ENCODE data around the gene ACOX3.

ACOX3 gene

DNA sequence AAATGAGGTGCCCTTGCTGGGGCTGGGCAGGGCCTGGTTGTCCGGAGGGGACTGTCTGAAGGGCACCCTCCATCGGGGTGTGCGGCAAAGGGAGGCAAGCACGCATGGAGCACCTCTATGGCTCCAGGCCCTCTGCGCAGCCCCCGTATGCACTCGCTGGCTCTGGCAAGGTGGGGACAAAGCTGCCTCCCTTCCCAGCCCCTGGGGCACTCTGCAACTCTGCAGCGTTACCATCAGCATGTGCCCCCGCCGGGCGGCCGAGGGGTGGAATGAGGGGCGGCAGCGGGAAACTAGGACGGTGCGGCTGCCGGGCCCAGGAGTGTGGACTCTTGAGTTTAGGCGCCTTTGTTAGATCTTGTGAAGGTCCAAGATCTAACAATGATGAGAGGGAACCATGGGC lies 26.5 kb upstream of the ACOX3 start:
- no peak for DNase-seq

DNA sequence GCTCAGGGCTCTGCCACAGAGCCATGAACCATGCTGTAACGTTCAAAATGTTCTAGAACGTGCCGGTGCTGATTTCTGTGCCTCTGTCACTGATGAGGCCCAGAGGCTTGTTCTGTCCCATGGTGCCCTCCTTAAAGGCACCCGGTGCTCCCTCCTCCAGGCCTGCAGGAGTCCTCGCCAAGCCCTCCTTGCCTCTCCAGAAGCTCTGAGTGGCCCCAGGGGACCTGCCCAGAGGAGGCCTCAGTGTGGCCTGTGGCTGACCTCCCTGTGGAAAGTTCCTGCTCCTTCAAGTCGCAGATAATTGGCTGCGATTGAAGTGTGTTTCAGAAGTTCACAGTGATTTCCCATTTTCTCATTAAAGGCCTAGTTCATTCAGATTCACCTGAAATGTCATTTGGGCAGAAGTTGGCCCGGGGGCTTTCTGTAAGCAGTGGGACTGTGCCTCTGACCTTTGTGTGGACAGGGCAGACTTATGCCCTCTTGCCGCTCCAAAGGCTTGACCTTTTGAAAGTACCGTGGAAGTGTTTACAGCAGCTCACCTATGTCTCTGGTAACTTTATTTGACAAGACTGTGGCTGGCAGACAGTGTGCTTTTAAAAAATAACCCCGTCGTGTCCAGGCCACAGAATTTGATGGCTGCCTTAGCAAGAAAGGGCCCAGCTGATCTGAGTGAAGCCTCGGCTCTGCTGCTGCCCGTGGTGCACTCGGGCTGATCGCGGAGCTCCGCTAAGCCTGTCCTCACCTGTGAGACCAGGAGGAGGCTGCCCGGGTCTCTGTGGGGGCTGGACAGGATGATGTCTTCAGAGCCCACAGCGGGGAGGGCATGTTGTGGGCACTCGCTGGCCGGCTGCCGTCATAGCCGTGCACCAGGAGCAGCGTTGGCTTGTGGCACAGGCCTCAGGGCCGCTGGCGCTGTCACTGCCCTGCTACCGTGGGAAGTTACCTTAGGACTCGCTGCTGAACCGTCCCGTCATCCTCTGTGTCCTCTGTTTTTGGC lies 25.4 kb upstream of the ACOX3 start:
- DNase-seq: no peak

DNA sequence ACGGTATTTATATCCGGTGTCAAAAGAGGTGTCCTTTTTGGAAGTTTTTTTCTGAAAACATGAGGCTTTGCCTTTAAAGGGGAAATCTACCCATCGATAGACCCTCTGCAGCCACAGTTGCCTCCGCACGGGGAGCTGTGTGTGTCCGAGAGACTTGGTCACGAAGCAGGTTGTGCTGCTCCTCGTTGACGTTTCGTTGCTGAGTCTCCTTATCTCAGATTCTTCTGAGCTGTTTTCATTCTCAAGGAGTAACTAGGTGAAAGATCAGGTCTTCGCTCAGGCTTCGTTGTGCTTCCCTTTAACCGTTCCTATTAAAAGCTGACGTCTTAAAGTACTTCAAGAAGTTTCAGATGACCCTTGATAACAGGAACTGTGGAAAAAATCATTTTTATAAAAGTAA lies 23.9 kb upstream of the ACOX3 start:
- no peak for DNase-seq

DNA sequence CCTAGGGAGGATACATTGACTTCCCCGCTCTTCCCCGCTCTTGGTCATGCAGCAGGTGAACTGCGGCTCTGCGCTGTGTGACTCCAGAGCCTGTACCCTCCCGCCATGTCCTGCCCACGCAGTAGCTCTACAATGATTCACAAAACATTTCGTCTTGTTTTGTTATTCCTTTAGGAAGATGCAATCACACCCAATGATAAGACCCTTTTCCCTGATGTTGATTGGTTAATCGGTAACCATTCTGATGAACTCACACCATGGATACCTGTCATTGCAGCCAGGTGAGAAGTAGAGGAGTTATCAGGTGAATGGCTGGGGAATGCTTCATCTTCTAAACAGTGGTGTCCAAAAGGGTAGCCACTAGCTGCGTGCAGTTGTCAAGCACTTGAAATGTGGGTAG lies 23.3 kb upstream of the ACOX3 start:
- no peak for DNase-seq

DNA sequence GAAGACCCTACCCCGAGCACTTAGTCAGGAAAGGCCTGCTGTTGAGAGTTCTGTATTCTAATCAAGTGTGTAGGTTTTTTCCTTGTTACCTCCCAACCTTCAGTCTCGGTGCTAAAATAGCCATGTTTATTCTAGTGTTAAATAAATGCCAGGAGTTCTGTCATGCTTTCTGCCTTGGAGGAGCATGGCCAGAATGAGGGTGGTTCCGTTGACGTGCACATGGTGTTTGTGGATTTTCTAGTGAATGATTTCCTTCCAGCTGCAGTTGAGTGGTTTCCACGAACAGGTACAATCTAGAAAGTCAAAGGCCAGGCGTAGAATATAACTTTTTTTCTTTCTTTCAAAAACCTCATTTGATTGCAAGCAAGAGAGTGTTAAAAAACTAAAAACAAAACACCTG lies 21.1 kb upstream of the ACOX3 start:
- DNase-seq: no peak

DNA sequence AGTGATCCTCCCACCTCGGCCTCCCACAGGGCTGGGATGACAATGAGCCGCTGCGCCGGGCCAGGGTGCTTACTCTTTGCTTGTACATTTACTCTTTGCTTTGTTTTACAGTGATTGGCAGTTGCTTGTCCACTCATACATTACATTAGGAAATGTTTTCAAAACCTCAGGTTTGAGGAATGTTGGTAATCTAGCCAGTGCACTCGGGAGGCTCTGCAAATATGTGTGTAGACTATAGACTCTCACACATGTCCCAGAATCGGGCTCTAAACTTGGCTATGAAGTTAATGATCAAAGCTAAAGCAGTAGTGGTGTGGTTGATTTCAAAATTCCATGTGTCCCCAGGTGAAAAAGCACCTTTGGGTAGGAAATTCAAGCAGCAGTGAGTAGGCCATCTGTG lies 20.6 kb upstream of the ACOX3 start:
- no peak for DNase-seq

DNA sequence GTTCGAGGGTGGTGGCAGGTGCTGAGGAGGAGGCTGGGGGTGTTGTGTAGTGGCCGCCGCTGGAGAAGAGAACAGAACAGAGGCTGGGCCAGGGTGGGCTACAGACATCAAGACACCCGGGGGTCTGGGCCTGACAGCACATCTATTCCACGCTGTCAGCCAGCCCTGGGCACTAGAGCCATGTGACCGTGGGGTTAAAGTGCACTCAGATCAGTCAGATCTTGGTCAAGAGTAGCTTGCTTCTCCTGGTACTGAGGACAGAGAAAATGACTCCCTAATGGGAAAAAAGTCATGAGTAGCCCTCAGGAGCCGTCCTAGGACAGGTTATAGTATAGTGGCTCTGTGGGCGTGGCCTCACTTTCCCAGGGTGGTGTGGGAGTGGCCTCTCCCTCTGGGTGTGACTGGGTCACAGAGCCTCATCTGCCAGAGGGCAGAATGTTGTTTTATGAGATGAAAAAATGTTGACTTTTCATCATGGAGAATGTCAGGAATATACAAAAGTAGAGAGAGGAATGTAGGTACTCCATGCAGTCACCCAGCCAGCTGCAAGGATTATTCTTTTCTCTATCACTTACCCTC lies 19.4 kb upstream of the ACOX3 start:
- no peak for DNase-seq

DNA sequence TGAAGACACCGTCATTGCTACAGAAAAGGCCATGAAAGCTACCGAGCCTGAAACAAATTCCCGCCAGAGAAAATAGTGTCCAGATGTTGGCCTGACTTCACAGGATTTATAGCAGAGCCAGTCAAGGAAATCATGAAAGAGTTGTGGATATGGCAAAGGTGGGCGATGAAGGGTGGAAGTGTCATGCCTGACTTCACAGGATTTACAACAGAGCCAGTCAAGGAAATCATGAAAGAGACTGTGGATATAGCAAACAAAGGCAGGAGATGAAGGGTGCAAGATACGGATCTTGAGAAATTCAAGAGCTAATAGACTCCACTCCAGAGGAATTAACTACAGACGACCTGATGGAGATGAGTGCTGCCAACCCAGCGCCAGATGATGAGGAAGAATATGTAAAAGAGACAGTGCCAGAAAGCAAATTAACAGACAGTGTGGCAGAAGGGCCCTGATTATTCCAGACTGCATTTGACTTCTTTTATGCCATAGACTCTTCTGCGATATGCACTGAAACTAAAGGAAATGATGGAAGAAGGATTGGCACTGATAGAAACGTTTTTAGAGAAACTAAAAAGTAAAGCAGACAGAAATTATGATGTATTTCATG lies 17.2 kb upstream of the ACOX3 start:
- DNase-seq: no peak

DNA sequence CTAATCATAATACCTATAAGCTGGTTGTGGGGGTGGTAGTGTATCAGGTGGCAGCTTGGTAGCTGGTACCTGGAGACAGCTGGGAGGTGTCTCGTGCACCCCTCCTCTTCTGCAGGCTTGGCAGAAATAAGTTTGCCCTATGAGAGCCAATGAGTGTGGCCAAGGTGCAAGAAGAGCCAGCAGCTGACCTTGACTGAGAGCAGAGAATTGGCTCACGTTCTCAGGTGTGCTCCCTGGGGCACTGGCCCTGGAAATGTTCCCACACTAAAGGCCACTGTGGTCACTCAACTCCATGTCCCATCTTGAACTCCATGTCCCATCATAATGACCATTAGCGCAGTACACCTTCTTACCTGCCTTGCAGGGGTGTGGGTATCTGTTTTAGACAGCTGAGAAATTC lies 13.4 kb upstream of the ACOX3 start:
- no peak for DNase-seq

DNA sequence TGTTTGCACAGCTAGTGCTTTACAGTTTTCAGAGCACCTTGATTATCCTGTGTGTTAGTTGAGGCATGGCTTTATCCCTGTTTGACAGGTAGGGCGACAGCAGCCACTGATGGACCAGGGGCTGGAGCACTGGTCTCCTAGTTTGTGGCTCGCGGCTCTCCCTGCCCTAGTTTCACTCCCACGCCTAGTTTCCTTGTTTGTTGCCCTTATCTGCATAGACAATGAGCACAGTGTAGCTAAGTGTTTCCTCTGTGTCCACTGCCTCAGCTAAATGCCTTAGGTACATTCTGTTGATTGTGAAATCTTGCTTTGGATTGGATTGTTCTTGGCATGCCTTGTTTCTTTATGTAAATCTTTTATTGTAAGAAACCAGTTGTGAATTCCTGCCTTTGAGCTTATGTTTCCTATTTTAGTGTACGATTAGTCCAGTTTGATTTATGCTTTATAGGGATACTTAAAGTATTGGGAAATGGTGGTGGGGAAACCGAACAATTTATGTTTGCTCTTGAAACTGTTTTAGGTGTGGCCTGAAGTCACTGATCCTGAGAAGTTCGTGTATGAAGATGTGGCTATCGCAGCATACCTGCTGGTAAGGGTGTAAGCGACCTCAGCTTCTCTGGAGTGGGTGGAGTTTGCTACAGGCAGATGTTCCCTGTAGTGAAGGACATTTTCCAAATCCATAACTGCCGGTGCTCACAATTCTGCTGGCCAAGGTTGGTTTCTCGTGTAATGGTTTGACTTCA lies 11.1 kb upstream of the ACOX3 start:
- DNase-seq: no peak

DNA sequence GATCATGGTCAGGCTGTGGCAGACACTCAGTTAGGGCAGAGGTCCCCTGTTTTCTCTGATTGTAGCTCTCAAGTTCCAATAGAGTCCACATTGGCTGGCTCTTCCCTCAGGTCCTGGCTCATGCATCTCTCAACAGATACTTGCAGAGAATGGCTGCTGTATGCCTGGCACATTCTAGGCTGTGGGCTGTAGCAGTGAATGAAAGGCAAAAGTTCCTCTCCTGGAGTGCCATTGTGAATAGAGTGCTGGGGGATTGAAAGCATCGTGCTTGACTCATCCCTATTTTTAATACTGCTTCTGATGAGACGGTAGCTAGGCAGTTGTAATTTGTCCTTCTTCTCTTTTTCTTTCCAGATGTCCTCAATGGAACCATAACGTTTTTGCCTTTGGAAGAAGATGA lies 5.6 kb upstream of the ACOX3 start:
- DNase-seq: no peak

DNA sequence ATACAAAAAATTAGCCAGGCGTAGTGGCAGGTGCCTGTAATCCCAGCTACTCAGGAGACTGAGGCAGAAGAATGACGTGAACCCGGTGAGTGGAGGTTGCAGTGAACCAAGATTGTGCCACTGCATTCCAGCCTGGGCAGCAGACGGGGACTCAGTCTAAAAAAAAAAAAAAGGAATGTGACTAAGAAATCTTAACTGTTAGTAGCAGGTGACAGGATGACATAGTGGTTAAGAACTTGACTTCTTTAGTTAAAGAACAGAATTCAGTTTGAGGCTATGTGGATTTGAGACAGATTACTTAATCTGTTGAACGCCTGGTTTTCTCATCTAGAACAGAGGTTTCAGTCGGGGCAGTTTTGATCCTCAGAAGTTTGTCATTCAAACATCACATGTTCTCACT lies 3.3 kb upstream of the ACOX3 start:
- DNase-seq: no peak

DNA sequence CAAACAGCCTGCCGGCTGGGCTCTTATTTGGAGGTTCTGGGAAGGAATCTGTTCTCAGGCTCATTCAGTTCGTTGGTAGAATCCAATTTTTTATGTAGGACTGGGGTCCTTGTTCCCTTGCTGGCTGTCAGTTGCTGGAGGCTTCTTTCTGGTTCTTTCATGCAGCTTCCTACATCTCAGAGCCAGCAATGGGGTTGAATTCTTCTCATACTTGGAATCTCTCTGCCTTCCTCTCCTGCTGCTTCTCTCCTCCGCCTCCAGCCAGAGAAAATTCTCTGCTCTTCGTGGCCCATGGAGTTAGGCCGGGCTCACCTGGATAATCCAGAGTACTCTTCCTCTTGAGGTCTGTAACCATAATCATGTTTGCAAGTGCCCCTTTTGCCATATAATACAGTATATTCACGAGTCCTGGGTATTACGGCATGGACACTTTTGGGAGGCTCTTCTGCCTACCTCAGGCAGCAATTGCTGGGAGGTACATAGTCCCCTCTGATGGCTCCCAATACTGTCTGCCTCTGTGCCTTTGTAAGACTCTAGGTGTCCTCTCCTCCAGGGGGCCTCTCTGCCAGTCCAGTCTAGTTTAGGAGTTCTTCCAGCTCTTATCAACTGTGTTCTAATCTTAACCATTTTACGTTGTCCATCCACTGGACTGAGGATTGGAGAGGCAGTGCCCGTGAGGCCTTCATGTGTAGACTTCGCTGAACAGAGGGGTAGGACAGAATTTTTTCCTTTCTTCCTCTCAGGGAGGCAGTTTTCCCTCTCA lies 2.3 kb upstream of the ACOX3 start:
- no peak for DNase-seq

DNA sequence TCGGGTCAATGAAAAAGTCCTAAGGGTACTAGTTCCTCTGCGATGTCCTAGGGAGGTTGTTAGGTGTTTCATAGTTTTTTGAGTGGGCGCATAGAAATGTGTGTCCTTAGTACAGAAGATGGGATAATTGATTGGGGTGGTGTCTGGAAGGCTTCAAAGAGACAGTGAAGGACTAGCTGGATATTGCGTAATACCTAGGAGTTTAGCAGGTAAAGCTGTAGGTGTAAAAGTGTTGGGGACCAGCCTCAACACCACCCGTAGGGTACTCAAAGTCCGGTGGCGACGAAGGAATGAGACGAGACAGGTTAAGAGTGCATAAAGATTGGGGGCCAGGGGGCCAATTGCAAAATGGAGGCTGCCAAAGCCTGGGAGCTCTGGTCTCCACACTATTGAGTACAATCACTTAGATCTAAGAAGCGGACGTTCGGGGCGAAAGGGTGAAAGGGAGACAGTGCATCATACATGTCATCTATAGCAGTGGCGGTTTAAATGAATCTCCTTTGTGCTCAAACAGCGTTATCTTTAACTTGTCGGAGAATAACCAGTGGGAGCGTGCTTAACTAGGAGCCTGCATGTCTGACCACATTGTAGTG lies 1.1 kb upstream of the ACOX3 start:
- DNase-seq: no peak

DNA sequence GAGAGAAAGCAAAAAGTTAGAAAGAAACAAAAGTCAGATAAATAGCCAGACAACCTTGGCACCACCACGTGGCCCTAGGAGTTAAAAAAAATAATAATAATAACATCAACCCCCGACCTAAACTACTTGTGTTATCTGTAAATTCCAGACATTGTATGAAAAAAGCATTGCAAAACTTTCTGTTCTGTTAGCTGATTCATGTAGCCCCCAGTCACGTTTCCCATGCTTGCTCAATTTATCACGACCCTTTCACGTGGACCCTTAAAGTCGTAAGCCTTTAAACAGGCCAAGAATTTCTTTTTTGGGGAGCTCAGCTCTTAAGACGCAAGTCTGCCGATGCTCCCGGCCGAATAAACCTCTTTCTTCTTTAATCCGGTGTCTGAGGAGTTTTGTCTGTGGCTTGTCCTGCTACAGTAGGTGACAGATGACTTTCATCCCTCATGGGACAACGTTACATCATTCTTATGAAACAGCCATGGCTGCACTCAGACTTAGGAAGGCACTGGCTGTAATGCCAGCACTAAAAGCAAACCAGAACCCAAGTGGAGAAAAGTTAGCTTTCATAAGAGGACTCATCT lies 520 bp downstream of the ACOX3 start:
- DNase-seq: no peak

DNA sequence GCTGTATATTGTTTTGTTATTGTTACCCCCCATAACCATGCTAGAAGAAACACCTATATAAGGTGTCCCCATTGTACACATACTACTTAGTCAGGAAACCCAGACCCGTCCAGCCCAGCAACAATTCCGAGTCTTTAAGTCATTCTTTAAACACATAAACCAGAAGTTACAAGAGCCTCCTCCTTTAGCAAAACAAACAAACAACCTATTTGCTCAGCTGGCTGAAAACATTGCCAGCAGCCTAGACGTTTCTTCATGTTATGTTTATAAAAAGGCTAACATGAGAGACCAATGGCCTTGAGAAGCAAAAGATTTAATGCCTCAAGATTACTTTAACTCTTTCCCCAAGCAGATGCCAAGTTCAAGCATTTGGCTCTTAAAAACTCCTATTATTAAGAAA lies 1.4 kb downstream of the ACOX3 start:
- DNase-seq: no peak

DNA sequence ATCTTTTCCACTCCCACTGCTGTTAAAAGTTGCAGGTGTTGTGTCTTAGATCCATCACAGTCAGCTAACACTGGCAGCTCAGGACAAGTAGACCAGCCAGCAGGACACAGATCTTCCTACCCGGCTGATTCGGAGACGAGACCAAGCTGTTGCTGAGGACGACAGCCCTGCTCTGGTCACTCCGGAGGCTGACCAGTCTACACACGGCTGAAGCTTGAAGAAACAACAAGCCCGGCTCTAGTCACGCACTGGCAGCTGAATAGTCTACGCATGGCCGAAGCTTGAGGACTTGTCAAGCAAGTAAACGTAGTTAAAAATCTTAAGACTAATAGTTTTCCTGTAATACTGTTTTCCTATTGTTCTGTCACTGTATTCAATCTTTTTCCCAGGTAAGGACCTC lies 1.8 kb downstream of the ACOX3 start:
- DNase-seq: no peak

DNA sequence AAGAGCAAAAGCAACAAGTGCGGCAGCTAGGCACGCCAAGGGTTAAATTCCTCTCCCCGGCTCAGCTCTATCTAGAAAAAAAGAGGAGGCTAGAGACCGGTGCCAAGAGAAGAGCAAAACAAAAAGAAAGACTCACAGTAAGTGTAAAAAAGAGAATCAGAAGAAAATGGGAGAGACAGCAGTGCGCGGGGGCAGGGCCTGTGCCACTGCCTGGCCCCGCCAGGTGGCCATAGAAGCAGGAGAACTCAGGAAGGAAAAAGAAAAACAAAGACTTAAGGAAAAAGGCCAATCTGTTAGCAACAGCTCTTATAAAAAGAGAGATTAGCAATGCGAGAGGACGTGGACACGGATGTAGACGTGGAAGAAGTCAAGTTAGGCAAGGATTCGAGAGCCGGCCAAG lies 3.2 kb downstream of the ACOX3 start:
- DNase-seq: no peak

DNA sequence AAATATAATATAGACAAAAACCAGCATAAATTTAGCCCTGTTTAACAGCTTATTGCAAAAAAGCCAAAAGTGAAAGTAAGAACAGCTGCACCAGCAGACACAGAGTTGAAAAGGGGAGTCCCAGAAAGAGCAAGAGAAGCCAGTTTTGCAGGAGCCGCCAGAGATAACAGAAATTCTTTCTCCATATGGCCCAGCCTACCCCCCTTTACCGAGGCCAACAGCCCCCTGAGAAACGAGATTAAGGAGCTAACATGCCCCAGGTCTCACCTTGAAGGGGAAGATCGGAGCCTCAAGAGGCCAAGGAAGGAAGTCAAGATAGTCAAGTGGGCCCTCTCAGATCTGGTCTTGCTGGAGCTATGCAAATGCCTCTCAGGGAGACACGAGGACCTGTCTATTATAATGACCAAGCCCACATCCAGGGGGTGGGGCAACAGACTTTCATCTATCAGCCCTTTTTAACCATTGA lies 4.8 kb downstream of the ACOX3 start:
- DNase-seq: no peak

DNA sequence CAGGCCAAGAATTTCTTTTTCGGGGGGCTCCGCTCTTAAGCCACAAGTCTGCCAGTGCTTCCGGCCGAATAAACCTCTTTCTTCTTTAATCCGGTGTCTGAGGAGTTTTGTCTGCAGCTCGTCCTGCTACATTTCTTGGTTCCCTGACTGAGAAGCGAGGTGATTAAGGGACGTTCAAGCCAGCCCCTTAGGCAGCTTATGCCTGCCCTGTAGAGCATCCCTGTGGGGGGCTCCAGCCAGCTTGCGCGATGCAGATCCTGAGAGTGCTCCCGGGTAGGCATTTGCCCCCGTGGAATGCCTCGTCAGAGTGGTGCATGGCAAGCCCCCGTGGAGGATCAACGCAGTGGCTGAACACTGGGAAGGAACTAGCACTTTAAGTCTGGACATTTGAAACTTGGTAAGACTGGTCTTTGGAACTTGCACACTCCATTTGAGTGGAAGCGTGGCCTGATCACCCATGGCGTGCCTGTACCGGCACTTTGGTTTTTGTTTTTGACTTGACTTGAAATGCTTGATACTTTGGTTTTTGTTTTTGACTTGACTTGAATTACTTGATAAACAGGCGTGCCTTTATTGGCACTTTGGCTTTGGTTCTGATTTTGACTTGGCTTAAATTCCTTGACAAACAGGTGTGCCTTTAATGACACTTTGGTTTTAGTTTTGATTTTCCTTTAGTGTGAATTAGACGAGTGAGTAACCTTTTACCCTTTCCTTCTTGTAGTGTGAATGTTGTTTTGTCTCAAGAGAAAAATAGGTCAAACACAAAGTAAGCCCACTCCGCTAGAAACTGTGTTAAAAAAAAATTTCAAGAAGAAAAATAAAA lies 6.1 kb downstream of the ACOX3 start:
- no peak for DNase-seq

DNA sequence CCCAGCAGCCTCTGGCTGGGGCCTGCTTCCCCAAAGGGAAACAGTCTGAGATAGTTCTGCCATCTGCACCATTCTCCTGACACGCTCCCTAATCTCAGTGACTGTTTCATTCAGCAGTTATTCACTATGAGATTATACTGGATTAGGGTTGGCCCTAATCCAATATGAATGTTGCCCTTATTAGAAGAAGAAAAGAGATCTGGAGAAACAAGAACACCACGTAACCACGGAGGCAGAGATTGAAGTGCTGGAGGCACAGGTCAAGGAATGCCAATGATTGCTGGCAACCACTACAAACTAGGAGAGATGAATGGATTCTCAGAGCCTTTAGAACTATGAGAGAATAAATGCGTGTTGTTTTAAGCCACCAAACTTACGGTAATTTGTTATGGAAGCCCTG lies 7.4 kb downstream of the ACOX3 start:
- no peak for DNase-seq
